HEK293 (cell line): ENCODE results near the gene WDPCP.
"Not testable (repeated sequence)": the region's sequence is repeated elsewhere in the genome, so short reads cannot be mapped to it uniquely, and the experiment has no call there.

Source experiments
- CTCF ChIP-seq: fragments of 450-650 bp; formaldehyde crosslinking; IDR thresholded peaks from 2 replicates; pipeline ENCODE4 v1.5.1; 2016; ENCODE audit warnings: missing biosample characterization, missing genetic modification characterization
- FEZF1 ChIP-seq: fragments of 450-650 bp; formaldehyde crosslinking; IDR thresholded peaks from 2 replicates; pipeline ENCODE4 v1.5.1; 2016; ENCODE audit warnings: missing biosample characterization, missing genetic modification characterization
- SETDB1 ChIP-seq: IDR thresholded peaks from one replicate; pipeline ENCODE4 v1.6.1; 2017; ENCODE audit warnings: mild to moderate bottlenecking, low read length, moderate library complexity, mixed read lengths; ENCODE audit not compliant: insufficient read length
- TCF7L2 ChIP-seq: IDR thresholded peaks from 2 replicates; pipeline ENCODE4 v1.6.1; 2011; ENCODE audit warnings: low read depth, mild to moderate bottlenecking, inconsistent platforms, low read length, moderate library complexity, borderline replicate concordance
- ZBTB11 ChIP-seq: fragments of 450-650 bp; formaldehyde crosslinking; conservative IDR thresholded peaks from 2 replicates; pipeline ENCODE4 v1.5.1; 2016; ENCODE audit warnings: low read depth, missing biosample characterization, missing genetic modification characterization
- ZBTB20 ChIP-seq: fragments of 450-650 bp; formaldehyde crosslinking; IDR thresholded peaks from 2 replicates; pipeline ENCODE4 v1.5.1; 2016; ENCODE audit warnings: missing biosample characterization, missing genetic modification characterization
- ZBTB49 ChIP-seq: fragments of 450-650 bp; formaldehyde crosslinking; IDR thresholded peaks from 2 replicates; pipeline ENCODE4 v1.5.1; 2016; ENCODE audit warnings: missing biosample characterization, missing genetic modification characterization, low read depth
- ZFP3 ChIP-seq: fragments of 450-650 bp; formaldehyde crosslinking; IDR thresholded peaks from 2 replicates; pipeline ENCODE4 v1.5.1; 2016; ENCODE audit warnings: low read depth, missing biosample characterization, missing genetic modification characterization
- ZNF10 ChIP-seq: fragments of 450-650 bp; formaldehyde crosslinking; IDR thresholded peaks from 2 replicates; pipeline ENCODE4 v1.5.1; 2017; ENCODE audit warnings: missing biosample characterization, missing genetic modification characterization
- ZNF157 ChIP-seq: fragments of 450-650 bp; formaldehyde crosslinking; IDR thresholded peaks from 2 replicates; pipeline ENCODE4 v1.5.1; 2016; ENCODE audit warnings: missing biosample characterization, missing genetic modification characterization
- ZNF175 ChIP-seq: fragments of 450-650 bp; formaldehyde crosslinking; IDR thresholded peaks from 2 replicates; pipeline ENCODE4 v1.5.1; 2016; ENCODE audit warnings: missing biosample characterization, missing genetic modification characterization
- ZNF324 ChIP-seq: fragments of 450-650 bp; formaldehyde crosslinking; IDR thresholded peaks from 2 replicates; pipeline ENCODE4 v1.5.1; 2016; ENCODE audit warnings: missing biosample characterization, missing genetic modification characterization
- ZNF747 ChIP-seq: fragments of 450-650 bp; formaldehyde crosslinking; IDR thresholded peaks from 2 replicates; pipeline ENCODE4 v1.5.1; 2016; ENCODE audit warnings: missing biosample characterization, missing genetic modification characterization

GRCh38 chr2:63323662-63324061 is 264.6 kb downstream of the WDPCP start:
- TF ChIP-seq CTCF (tag by site-specific recombination); ZFP3 (tag by site-specific recombination); ZBTB49; ZBTB11 (tag by site-specific recombination); ZNF324 (tag by site-specific recombination); ZNF747; ZNF175 (tag by site-specific recombination); ZNF157 (tag by site-specific recombination); ZNF10 (tag by site-specific recombination); TCF7L2; SETDB1; ZBTB20 (tag by site-specific recombination); FEZF1: not testable (repeated sequence)
